ENCODE measurements around the gene PRSS12.

Gene PRSS12

DNA sequence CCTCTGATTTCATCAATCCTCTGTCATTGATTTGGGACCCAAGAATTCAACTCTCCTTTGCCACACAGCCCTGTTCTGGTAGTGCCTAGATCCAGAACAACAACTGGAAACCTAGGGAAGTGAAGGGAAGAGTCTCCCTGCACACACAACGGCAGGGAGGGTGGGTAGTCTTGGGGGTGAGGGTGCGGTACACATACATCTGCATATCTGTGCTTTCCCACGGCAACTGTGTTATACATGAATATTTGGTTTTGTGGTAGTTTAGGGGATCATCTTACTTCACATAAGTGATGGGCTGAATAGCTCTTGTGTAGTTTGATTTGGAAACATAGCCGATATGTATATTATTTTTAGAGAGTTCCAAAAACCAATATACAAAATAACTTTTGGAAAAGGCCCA, 3.3 kb upstream of the PRSS12 start:
- no peak for DNase-seq (ENCODE audit: low read depth in 2 of 2)

DNA sequence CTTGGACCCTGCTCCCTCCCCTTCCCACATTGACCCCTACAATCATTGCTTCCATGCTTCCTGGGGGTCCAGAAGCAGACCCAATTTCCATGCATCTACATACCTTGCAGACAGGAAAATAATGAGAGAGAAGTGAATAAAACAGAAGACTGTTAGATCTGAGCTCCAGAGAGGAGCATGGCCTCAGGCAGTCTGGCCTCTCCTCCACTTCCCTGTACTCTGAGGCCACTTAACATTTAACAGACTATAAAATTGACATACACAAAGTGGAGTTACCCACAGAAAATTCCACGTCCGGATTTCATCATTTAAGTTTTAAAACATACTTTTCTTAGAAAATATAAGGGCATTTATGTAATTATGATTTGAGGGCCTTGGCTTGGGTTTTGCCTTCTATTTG, 2.1 kb upstream of the PRSS12 start:
- no peak for DNase-seq (ENCODE audit: low read depth in 2 of 2)

DNA sequence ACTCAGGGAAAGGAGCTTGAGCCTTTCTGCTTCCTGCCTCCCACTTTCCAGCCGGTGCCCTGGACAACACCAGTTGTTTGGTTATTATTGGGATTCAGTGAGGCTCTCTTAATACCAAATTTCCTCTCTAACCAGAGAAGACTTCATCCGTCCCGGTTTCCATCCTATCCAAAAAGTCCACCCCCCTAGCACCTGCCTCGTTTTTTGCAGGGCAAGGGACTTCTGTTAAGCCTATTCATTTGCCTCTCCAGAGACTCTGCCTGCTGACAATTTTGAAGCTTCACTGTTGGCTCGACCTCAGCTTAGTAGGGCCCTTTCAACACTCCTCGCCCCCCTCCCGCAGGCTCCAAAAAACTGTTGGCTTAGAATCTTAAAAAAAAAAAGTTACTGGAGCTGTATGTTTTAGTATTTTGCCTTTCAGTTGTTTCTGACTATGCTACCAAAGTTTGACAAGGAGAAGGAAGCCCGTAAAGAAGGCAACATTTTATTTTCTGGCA, 779 bp upstream of the PRSS12 start:
- no peak for DNase-seq (ENCODE audit: low read depth in 2 of 2)

DNA sequence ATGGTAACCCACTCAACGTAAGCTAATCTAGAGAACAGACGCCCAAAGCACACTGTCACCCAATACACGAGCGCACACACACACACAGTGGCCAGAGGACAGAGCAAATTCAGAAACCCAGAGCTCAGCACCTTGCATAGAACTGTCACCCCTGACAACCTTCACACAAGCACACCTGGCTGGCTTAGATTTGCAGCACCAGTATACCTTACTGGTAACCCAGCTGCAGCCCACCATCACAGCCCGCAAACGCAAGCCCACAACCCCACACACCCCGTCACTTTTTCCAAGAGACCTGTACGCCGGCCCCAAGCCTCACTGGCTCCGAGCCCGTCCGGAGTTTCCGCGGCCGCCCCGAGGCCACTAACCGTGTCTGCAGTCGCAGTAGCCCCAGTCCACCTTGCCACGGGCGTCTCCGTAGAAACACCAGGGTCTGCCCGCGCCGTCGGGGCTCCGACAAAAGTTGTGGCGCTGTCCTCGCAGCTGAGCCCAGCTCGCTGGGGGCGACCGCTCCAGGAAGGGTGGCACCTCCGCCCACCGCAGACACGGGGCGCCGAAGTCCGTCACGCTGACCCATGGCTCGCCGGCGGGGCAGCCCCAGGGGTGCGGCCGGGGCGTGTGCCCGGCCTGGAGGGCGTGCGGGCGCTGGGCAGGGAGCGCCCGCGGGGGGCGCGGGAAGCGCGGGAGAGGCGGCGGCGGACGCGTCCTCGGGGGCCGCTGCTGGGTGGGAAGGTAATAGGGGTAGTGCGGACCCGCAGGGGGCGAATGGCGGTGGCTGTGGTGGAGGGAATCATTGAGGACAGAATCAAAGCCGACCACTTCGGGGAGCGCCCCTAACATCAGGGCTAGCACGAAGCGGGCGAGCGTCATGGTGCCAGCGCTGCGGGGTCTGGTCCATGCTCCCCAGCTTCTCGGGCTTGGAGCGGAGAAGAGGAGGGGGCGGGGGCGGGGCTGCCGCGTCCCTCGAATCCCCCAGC, 664 bp downstream of the PRSS12 start:
- no peak for DNase-seq (ENCODE audit: low read depth in 2 of 2)

DNA sequence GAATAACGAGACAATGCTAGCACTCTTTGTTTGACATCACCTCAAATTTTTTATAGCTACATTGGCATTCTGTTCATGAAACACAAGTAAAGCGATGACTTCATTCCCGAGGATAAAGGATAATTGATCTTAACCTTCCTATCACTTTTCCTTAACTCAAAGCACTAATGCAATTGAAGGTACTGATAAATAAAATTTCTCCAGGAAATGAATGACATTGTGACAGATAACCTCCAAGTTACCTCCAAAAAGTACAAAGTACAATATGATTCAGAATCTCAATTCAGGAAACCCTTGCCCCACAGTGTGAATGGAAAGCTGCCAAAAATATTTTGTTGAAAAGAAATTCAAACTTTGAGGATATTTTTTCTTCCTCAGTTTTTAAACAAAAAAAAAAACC, 1.8 kb downstream of the PRSS12 start:
- no peak for DNase-seq (ENCODE audit: low read depth in 2 of 2)

DNA sequence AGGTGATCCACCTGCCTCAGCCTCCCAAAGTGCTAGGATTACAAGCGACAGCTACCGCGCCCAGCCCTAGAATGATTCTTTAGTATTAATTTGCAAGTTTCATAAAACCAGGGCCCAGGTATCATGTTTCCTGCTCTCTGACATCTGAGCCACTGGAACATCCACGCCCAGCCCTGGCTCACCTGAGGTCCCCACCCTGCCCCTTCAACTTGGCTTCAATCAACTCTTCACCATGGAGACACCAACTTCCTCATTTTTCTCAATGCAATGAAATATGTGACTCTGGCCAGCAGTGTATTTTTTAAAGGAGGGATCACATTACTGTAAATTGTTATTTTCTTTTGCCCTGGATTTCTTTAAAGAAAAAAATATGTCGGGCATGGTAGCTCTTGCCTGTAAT, 3.9 kb downstream of the PRSS12 start:
- no peak for DNase-seq (ENCODE audit: low read depth in 2 of 2)

DNA sequence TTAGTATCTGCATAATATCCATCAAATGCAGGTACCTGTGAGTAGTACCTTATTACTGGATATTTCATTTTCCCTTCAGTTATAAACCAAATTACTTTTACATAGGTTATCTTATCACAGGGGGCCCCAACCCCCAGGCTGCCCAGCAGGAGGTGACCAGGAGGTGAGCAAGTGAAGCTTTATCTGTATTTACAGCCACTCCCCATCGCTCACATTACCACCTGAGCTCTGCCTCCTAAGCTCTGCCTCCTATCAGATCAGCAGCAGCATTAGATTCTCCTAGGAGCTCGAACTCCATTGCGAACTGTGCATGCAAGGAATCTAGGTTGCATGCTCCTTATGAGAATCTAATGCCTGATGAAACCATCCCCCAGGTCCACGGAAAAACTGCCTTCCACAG, 6.3 kb downstream of the PRSS12 start:
- no peak for DNase-seq (ENCODE audit: low read depth in 2 of 2)

DNA sequence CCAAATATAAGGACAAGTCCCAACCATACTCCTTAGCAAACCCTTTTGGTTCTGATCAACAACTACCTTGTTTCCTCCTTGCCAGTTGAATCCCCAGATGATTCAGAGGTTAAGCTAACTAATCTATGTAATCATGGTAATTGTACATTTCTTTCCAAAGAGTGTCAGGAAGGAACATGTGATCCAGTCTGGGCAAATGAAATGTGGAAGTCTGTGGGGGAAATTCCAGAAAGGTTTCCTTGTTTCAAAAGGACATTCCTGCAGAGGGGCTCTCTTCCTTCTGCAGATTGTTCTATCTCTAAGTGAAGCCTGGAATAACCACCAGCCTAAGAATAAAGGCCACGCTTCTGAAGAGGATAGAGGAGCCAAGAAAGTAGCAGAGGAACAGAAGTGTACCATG, 7.0 kb downstream of the PRSS12 start:
- DNase-seq (ENCODE audit: low read depth in 2 of 2), result no peak

DNA sequence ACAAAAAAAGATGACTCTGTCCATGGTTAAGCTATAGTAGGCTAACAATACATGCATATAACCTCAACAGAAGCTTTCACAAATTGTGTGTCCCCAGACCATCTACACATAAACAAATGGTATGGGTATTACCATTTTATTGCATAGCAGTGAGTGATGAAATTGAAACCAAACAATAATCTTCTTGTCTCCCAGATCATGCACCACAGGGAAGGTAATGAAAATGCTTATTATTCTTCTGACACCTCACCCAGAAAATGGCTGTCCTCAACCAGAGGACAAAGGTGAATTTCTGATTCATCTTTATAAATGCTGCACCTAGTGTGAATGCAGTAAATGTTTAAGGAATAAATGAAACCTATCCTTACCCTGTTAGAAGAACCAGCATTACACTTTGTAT, 8.0 kb downstream of the PRSS12 start:
- no peak for DNase-seq (ENCODE audit: low read depth in 2 of 2)

DNA sequence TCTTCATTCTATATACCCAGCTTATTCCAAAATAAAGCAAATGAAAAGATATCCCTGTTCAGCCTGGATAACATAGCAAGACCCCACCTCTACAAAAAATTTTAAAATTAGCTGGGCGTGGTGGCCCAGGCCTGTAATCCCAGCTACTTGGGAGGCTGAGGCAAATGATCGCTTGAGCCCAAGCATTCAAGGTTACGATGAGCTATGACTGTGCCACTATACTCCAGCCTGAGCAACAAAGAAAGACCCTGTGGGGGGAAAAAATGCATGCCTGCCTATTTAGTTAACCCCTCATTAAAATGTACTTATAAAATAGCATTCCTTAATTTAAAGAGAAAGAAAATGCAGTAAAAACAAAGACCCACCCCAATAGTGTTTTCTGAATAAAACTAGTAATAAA, 9.3 kb downstream of the PRSS12 start:
- no peak for DNase-seq (ENCODE audit: low read depth in 2 of 2)

DNA sequence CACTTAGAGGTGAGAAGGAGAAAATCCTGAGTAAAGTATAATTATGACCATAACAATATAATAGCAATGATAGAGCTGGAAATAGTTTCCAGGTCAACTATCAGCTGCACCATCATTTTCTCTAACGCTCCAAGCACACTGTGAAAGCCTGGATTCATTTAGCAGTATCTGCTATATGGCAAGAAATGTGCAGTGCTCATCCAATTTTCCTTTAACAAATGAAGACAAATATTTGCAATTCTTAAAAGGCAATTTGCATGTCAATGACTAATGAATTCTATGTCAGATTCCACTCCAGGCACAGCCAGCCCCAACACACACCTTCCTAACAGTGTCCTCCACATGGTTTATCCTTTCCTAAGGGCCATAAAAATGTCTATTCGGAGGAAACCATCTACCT, 12.7 kb downstream of the PRSS12 start:
- DNase-seq (ENCODE audit: low read depth in 2 of 2), result no peak

DNA sequence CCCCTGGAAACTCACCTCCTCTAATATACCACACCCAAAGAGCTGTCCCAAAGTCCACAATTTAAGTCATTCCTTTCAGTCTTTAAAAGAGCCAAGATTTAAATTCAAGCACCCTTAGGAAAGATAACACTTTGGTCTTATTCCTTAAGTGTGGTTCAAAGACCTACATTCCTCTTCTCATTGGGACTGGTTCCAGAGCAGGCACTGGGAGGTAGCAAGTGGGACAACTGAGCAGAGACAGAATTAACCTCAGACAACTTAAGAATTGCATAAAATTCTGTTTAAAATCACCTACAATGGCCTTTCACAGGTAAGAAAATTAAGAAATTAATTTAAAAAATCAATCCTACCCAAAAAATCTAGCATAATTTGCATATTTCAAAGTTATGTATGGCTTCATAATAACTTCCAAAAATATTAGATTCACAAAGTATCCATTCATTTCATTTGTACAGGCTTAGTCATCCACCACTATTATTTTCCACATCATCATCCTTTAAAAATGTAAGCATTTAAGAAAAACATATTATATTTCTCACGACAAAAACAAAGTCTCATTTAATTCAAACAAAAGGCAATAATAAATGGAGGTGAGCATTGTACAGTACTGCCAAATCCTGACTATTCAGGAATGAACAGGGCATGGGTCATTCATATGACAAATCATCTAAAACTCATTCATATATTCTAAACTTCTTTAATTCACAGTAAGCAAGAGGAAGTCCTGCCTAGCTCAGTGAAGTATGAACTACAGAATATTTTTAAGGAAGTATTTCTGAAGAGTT, 13.6 kb downstream of the PRSS12 start:
- no peak for DNase-seq (ENCODE audit: low read depth in 2 of 2)

DNA sequence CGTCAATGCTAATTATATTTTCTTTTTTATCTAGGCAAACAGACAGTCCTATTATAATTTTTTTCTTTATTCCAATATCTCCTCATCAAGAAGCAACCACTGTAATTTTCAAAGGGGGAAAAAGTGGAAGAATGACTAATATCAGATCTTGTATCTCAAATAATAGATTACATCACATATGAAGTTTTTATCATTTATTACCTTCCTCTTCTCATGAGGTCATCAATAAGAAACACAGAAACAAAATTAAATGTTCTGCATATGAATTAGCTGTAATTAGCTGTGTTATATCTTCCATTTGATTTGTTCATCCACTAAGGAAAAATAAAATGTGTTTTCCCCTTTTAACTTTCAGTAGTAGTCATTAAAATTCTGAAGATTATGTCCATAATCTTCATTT, 14.3 kb downstream of the PRSS12 start:
- no peak for DNase-seq (ENCODE audit: low read depth in 2 of 2)

DNA sequence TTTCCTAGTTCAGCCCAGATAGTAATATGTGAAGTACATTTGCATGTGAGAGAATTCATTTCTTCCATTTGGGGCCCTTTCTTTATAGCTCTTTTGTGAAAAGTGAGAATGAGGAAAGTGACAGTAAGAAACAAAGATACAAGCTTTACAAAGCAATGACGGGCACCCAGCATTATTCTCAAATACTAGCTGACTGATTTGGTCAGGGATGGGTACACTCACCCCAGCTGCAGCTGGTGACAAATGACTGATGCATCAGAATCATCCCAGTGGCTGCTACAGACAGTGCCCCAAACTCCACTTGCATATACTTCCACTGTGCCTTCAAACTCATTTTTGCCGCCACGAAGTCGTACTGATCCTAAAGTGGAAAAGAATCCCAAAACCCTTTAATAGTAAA, 14.8 kb downstream of the PRSS12 start:
- no peak for DNase-seq (ENCODE audit: low read depth in 2 of 2)

DNA sequence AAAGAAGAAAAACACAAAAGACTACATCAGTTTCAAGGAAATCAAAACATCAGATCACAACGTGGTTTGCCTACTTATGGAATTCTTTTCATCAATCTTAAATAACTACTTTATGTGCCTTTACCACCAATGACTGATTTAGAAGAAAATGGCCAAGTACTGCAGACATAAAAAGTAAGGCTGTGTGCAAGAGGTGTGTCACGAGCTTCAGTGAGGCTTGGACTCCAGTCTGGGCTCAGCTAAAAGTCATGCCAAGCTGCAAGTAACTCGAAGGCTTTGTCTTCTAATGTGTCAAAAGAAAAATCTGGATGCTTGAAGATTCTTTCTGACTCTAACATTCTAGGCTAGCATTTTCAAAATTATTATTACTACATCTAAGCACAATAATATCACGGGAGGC, 17.0 kb downstream of the PRSS12 start:
- no peak for DNase-seq (ENCODE audit: low read depth in 2 of 2)

DNA sequence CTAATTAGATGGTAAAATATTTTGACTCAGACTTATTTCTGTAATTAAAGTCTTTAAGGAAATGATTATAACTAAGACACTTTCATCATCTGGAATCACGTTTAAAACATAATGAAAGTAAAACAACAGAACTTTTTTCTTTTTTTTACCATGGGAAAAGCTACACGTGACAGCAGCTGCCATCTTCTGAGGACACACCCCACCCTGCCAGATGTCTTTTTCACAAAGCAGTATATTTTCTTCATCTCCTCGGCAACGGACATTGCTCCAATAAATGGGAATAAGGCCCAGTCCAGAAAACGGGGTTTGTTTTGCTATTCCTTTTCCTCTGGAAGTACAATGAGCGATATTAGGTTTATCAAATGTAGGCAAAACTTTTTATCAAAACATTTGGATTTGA, 17.5 kb downstream of the PRSS12 start:
- no peak for DNase-seq (ENCODE audit: low read depth in 2 of 2)

DNA sequence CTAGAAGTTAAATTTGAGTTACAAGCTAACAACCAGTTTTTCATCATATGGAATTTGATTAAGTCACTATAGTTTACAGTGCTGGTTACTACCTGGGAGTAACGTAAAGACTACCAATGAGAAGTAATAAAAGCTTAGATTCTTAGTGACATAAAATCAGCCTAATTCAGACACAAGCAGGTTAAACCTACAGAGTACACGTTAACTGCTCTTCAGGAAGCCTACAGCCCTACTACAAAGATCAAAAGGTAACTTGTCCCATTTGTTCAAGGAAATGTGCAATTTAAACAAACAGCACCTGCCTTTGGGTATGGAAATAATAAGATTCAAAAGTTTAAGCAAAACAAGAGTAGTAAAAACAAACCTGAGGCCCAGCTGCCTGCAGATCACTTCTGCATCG, 21.5 kb downstream of the PRSS12 start:
- DNase-seq (ENCODE audit: low read depth in 2 of 2), result no peak

DNA sequence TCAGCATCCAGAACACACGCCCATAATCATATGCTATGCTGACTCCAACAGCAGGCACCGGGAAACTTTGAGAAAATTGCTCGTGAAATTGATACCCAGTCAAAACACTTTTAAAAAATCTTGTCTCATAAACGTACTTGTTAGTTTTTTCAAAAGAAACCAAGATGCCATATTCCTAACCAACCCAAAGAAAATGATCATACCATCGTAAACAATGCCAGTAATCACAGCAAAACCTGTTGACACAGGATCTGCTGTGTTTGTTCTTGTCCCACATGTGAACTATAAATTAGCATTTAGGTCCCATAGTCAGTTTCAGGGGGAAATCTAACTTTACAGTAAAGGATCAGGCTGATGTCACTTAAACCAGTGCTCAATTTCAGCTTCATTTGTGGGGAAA, 23.0 kb downstream of the PRSS12 start:
- DNase-seq (ENCODE audit: low read depth in 2 of 2), result no peak

DNA sequence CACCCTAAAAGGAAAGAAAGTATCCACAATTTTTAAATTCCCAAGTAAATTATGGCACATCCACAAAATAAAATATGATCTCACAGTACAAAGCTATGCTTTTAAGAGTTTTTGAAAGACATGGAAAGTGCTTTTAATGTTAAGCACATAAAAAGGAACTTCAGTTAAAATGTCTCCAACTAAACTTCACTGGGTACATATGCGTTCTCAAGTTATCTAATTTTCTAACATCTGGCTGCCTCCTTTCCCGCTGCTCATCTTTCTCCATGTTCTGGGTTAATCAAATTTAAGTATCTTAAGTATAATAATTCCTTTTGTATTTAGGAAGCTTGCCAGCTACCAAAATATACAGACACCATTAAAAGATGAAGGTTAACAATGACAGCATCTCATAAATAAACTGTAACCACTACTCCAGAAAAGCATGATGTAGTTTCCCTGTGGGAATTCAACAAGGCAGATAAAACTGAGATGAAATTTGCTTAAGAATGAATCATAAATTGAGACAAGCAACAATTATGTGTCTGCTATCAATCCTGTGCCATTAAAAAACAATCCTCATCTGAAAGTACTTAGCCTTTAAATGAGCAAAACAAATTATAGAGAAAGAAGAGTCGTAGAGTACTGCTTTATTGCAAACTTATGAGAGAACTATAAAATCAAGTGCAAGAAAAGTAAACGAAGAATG, 25.1 kb downstream of the PRSS12 start:
- DNase-seq (ENCODE audit: low read depth in 2 of 2), result no peak

DNA sequence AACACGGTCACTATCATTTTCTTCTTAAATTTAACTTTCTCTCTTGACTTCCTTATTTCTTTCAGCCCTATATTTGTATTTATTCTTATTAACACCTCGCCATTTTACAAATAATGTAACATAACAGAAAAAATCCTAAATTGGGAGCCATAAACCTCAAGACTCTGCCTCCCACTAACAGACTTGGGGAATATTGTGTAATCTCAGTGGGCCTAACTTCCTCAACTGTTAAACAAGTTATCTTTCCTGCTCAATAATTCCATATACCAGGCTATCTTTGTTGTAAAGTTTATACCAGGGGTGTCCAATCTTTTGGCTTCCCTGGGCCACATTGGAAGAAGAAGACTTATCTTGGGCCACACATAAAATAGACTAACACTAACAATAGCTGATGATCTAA, 26.2 kb downstream of the PRSS12 start:
- DNase-seq (ENCODE audit: low read depth in 2 of 2), result no peak

DNA sequence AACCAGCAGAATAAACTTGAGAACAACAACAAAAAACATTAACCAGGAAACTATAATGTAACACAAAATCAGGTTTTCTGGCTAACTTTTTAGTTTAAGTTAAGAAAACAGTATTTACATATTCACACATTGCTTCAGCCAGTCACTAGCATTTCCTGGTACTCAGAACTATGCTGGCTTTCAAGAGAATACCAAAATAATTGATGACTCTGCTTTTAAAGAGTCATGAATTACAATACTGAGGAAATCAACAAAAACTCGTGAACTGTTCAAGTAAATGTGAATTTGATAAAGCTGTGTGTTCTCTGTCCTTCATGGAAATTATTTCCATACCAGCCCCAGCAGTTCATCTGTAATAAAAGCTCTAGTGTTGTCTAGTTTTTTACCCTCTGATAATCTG, 27.4 kb downstream of the PRSS12 start:
- DNase-seq (ENCODE audit: low read depth in 2 of 2), result no peak

DNA sequence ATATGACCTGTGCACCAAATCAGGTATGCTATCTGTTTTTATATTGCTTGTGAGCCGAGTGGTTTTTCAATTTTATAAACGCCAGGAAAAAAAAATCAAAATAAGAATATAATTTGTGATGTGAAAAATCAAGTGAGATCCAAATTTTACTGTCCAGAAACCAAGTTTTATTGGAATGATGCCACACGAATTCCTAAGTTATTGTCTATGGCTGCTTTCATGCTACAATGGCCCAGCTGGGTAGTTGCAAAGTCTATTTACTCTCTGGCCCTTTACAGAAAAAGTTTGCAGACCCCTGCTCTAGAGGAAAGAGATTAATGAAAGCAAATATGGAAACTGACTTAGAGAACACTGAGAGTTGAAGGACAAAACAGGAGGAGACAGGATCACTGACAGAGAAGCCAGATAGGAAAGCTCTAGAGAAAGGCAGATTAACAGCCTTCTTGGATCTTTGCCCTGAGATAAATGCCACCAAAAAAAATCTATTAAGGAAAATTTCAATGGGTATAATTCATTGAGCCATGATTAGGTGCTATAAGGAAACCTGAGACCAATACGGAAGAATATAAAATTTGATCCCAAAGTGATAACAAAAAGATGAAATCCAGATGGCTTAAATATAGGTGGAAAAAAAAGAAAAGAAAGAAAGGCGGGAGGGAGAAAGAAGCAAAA, 29.8 kb downstream of the PRSS12 start:
- DNase-seq (ENCODE audit: low read depth in 2 of 2), result no peak

Data from activated CD8-positive, alpha-beta memory T cell treated with anti-CD3 and anti-CD28 coated beads for 4 hours (primary cell).